Measurements from ENCODE around the gene SLC4A7. TPM values are rescaled to one million over a fixed set of nuclear protein-coding genes. Genes with fewer than 3 reads are reported as not detected.

SLC4A7 gene
- total and polyA plus RNA-seq, 2 donors (not counting 3 experiments of a cell fraction or from before 2014, with no cell fraction given), result 7.8 to 50.9 TPM

GRCh38 chr3:27500035-27500434, 15.9 kb upstream of the SLC4A7 start:
- H3K4me3 ChIP-seq (replicated peaks in 1 of 3; ENCODE audit: insufficient read depth in 1 of 3, low read depth in 1 of 3, low read length in 3 of 3), result no peak overlapping the region
- TF ChIP-seq JUN (IDR thresholded peaks at IDR 0.05; ENCODE audit: borderline replicate concordance, insufficient read depth, insufficient read length, low read depth) (no peak), POLR2AphosphoS5 (IDR thresholded peaks at IDR 0.05; ENCODE audit: insufficient read depth, low read depth, low read length) (no peak), MAX (IDR thresholded peaks at IDR 0.05; ENCODE audit: insufficient read depth, insufficient read length) (no peak), EZH2 (IDR thresholded peaks at IDR 0.05; ENCODE audit: borderline replicate concordance, low read depth, low read length, severe bottlenecking) (no peak), POLR2A (IDR thresholded peaks at IDR 0.05; ENCODE audit: low read depth, low read length) (no peak), FOS (IDR thresholded peaks at IDR 0.05; ENCODE audit: borderline replicate concordance, insufficient read depth, low read length) (no peak), GATA2 (IDR thresholded peaks at IDR 0.05; ENCODE audit: insufficient read depth, insufficient read length, low read depth, low read length) (no peak), CTCF (IDR thresholded peaks at IDR 0.05; ENCODE audit: extremely low read depth in 1 of 2, insufficient read depth in 1 of 2, low read depth in 1 of 2, low read length in 2 of 2) (no peak), MYC (IDR thresholded peaks at IDR 0.05; ENCODE audit: low read depth, low read length) (no peak)
- no peaks in the 10 kb centered on the region for H3K9me1 ChIP-seq (replicated peaks; ENCODE audit: control insufficient read depth, extremely low read depth, insufficient read depth, low read length)
- H2AFZ ChIP-seq (ENCODE audit: low read depth, low read length), result no peak overlapping the region
- DNase-seq (ENCODE audit: low read depth, low spot score) (no peak), FAIRE-seq (peak; percentile 40)
- H3K4me1 ChIP-seq (ENCODE audit: control insufficient read depth, extremely low read depth, insufficient read depth, low read length), result peaks cover 3% of the 10 kb centered on the region
- dilution Hi-C loops (cut with MboI; ENCODE audit: extremely low pct_ligation_motif_present, low sequenced_read_pairs), result no loop called here
- no TSS peak for BruUV-seq (replicated peaks)
- intact Hi-C loops (cut with micrococcal nuclease), result no loop called here
- ChIA-PET POLR2A (no interaction called here), CTCF (interaction anchor here (0.8 to 1.7 kb wide), 3 partner anchors 9 to 182 kb away, joined by 4 to 5 read pairs (median 5); no protein-coding TSS in a partner anchor)
- H3K79me2 ChIP-seq (ENCODE audit: control insufficient read depth, insufficient read depth, low read length), result no peaks in the 10 kb centered on the region
- H3K9ac ChIP-seq (replicated peaks; ENCODE audit: extremely low read depth, insufficient read depth, low read length), result no peak overlapping the region
- H3K36me3 ChIP-seq (ENCODE audit: control insufficient read depth in 2 of 2, extremely low read depth in 1 of 2, insufficient read depth in 2 of 2, low read length in 2 of 2), result no peaks in the 10 kb centered on the region
- H3K9me3 ChIP-seq (replicated peaks; ENCODE audit: control insufficient read depth, insufficient read depth, low read length), result no peaks in the 10 kb centered on the region
- H3K4me2 ChIP-seq (ENCODE audit: insufficient read depth, low read length), result no peak overlapping the region
- H3K27ac ChIP-seq (ENCODE audit: insufficient read depth, low read depth, low read length), result no peak overlapping the region
- H3K27me3 ChIP-seq (ENCODE audit: control insufficient read depth in 2 of 2, insufficient read depth in 2 of 2, low read length in 2 of 2), result no peaks in the 10 kb centered on the region
- H4K20me1 ChIP-seq (replicated peaks; ENCODE audit: control insufficient read depth, extremely low read depth, insufficient read depth, low read length), result no peaks in the 10 kb centered on the region

Data from endothelial cell of umbilical vein (primary cell).